22Rv1 (cell line): ENCODE data around the gene ZNF692.
A peak's percentile ranks its signal among the peaks of the same experiment; 100 is the strongest.

Source experiments
- H3K27ac ChIP-seq: fragments of 450-650 bp; 2 replicates; pipeline ENCODE4 v1.5.1; 2017
- ZFX ChIP-seq: fragments of 450-650 bp; IDR thresholded peaks from 2 replicates; pipeline ENCODE4 v1.6.1; 2017; ENCODE audit warnings: antibody characterized with exemption, borderline replicate concordance
- TF ChIP-seq, protein P1 (sequence below): fragments of 450-650 bp; IDR thresholded peaks from 2 replicates; pipeline ENCODE4 v1.5.1; 2017; ENCODE audit warnings: mild to moderate bottlenecking

ZNF692 gene

DNA sequence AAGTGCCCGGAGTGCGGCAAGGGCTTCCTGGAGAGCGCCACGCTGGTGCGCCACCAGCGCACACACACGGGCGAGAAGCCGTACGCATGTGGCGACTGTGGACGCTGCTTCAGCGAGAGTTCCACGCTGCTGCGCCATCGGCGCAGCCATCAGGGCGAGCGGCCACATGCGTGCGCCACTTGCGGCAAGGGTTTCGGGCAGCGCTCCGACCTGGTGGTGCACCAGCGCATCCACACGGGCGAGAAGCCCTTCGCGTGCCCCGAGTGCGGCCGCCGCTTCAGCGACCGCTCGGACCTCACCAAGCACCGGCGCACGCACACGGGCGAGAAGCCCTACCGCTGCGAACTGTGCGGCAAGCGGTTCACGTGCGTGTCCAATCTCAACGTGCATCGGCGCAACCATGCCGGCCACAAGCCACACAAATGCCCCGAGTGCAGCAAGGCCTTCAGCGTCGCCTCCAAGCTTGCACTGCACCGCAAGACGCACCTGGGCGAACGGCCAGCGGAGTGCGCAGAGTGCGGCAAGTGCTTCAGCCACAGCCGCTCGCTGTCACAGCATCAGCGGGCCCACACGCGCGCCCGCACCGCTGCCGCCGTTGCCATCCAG is 10.8 kb downstream of the ZNF692 start:
- H3K27ac ChIP-seq = peak overlapping the region; percentile 38
- TF ChIP-seq, protein P1, sequence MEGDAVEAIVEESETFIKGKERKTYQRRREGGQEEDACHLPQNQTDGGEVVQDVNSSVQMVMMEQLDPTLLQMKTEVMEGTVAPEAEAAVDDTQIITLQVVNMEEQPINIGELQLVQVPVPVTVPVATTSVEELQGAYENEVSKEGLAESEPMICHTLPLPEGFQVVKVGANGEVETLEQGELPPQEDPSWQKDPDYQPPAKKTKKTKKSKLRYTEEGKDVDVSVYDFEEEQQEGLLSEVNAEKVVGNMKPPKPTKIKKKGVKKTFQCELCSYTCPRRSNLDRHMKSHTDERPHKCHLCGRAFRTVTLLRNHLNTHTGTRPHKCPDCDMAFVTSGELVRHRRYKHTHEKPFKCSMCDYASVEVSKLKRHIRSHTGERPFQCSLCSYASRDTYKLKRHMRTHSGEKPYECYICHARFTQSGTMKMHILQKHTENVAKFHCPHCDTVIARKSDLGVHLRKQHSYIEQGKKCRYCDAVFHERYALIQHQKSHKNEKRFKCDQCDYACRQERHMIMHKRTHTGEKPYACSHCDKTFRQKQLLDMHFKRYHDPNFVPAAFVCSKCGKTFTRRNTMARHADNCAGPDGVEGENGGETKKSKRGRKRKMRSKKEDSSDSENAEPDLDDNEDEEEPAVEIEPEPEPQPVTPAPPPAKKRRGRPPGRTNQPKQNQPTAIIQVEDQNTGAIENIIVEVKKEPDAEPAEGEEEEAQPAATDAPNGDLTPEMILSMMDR = no peak
- TF ChIP-seq ZFX = no peak

DNA sequence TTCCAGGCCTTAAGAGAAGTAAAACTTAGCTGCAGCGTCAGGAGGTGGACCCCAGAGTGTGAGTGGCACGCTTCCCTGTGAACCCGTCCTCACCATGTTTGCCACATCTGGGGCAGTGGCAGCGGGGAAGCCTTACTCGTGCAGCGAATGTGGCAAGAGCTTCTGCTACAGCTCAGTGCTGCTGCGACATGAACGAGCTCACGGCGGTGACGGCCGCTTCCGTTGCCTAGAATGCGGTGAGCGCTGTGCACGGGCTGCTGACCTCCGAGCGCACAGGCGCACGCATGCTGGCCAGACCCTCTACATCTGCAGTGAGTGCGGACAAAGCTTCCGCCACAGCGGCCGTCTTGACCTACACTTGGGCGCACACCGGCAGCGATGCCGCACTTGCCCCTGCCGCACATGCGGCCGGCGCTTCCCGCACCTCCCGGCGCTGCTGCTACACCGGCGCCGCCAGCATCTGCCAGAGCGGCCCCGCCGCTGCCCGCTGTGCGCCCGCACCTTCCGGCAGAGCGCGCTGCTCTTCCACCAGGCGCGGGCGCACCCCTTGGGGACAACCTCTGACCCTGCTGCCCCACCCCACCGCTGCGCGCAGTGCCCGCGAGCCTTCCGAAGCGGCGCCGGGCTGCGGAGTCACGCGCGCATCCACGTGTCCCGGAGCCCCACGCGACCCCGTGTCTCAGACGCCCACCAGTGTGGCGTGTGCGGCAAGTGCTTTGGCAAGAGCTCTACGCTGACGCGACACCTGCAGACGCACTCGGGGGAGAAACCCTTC is 11.5 kb downstream of the ZNF692 start:
- TF ChIP-seq, protein P1 = no peak
- no peak for TF ChIP-seq ZFX

DNA sequence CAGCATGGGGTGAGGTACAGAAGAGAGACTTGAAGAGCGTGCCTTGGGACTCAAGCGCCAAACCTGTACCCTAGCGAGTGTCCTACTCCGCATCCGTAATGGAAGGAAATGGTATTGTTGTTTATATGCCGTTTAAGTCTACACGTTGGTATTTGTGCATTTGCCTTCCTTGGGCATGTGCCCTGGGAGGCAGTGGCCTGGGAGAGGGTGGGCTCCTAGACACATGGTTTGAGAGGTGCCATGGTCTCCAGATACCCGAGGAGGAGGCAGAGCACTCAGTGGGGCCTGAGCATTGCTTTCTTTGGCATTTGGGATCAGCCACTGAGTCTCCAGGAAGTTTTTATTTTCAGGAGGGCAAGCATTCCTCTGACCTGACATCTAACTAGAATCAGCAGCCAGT is 14.4 kb downstream of the ZNF692 start:
- H3K27ac ChIP-seq = no peak overlapping the region
- TF ChIP-seq, protein P1 = no peak
- TF ChIP-seq ZFX = no peak

More for the DNA sequence above, 11.5 kb downstream of the ZNF692 start:
- H3K27ac ChIP-seq = no peak overlapping the region

DNA sequence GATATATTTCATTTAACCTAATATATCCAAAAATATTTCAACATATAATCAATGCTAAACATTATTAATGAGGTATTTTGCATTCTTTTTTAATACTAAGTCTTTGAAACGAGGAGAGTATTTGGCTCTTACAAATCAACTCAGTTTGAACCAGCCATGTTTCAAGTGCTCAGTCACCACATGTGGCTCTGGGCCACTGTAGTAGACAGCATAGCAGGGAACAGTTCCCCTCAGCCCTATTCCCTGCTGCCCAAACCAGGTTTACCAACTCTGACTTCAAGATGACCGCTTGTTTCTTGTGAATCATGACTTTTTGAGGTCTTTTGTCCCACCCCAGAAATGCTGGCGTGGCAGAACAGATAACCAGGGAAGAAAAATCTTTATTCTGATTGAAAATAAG is 15.2 kb downstream of the ZNF692 start:
- TF ChIP-seq, protein P1 = no peak
- TF ChIP-seq ZFX = no peak
- H3K27ac ChIP-seq = peak overlapping the region; percentile 17; the same call in 1 of the 2 replicates

DNA sequence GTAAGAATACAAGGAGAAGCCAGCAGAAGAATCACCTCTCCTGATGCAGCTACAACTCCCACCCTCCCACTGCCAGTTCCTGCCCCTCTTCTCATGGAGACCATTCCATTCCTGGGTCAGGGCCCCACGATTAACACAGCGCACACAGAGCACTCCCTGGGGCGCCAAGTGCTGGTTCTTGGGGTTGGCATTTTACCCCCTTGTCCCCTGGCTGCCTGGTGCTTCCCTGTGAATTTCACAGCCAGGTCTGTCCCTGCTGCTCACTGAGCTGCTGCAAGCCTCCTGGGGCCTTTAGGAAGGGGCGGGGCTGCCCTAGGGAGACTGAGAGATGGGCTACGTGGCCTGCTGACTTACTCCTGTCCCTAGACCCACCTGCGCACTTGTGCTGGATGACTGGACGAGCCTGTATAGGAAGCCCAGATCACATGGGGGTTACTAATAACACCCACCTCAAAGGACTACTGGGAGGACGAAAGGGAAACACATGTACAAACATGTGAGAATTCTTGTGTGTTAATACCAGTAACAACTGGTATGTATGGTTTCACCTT is 16.0 kb downstream of the ZNF692 start:
- TF ChIP-seq, protein P1 = no peak
- TF ChIP-seq ZFX = no peak
- peak overlapping the region; percentile 17; the same call in 1 of the 2 replicates for H3K27ac ChIP-seq

DNA sequence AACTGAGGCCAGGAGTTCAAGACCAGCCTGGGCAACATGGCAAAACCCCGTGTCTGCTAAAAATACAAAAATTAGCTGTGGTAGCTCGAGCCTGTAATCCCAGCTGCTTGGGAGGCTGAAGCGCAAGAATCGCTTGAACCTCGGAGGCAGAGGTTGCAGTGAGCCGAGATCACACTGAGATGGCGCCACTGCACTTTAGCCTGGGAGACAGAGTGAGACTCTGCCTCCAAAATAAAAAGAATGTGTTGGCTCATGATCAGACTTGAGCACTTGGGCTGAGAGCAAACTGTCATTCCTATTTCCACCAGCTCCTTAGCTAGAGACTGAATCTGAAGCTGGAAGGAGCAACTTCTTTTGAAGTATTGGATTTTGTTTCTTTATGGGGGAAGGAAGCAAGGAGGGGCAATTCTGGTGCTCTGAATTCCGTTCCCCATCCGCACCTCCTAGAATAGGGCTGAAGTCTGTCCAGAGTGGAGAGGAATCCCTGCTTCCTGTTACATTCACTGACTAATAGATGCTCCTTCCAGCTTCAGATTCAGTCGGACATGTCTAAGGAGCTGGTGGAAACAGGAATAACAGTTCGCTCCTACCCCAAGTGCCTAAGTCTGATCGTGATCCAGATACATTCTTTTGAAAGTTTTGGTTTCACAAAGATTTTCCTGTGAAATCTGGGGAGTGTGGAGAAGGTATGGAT is 17.0 kb downstream of the ZNF692 start:
- peak overlapping the region; percentile 12 for H3K27ac ChIP-seq

More for the DNA sequence above, 17.0 kb downstream of the ZNF692 start:
- no peak for TF ChIP-seq ZFX
- TF ChIP-seq, protein P1 = peak; percentile 67
